ENCODE results near the gene RANBP17. TPM values are rescaled to one million over a fixed set of nuclear protein-coding genes. Genes with fewer than 3 reads are reported as not detected.
"Not testable (repeated sequence)": the region's sequence is repeated elsewhere in the genome, so short reads cannot be mapped to it uniquely, and the experiment has no call there.

RANBP17 gene
- total RNA-seq, 1 donor from 2014 or later, result 3.9 TPM

DNA sequence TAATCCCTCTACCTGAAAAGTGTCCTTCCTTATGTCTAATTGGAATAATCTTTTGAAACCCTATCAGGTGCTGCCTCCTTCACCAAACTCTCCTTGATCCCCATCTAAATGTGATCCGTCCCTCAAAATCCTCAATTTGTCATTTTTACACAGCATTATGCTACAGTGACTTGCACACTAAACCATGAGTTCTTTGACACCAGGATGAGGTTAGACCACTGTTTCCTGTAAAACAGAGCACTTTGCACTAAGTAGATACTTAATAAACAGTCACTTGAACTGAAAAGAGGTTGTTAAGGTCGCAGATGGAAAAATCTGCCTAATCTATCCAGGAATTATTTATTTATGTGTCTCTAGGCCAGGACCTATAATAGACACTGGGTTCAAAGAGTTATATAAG, 403.0 kb downstream of the RANBP17 start:
- DNase-seq (no peak), ATAC-seq (no peak)
- intact Hi-C loops (cut with micrococcal nuclease), result no loop called here

GRCh38 chr5:171268700-171269620, 407.1 kb downstream of the RANBP17 start:
- ATAC-seq (no peak), DNase-seq (no peak)
- intact Hi-C loops (cut with micrococcal nuclease), result no loop called here

DNA sequence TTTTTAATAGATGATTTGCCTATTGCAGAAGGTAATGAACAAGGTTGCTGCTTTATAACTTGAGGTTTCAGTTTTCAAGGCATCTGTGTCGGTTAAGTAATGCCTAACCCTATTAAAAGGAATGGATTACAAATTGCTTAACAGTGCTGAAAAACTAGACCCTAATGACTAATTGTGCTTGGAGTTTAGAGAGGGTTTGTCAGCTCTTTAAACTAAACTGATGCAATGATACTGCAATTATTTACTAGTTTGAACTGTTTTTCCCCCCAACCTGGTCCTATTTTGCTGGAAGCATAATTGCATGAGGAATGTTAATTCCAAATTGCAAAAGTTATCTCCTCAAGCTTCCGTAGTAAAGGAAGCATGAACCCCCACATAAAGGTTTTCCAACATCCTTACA, 407.9 kb downstream of the RANBP17 start:
- intact Hi-C loops (cut with micrococcal nuclease), result no loop called here
- no peak for ATAC-seq
- no peak for DNase-seq

DNA sequence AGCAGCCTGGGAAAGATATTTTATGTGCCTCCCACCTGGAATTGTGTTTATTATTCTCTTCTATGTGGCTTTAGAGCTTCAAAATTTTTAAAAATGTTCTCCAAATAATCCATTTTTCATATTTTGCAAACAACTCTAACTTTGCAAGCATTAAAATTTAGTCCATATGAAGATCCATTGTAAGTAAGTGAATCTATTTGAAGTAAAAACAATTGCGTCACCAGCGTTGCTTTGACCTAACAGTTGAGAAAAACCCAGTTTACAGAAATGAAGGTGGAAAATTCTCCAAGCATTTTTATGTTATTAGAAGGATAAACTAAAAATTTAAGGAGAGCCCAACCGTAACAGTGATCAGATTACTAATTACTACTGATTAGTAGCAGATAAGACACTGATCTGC, 408.3 kb downstream of the RANBP17 start:
- no peak for ATAC-seq
- no peak for DNase-seq
- intact Hi-C loops (cut with micrococcal nuclease), result no loop called here

DNA sequence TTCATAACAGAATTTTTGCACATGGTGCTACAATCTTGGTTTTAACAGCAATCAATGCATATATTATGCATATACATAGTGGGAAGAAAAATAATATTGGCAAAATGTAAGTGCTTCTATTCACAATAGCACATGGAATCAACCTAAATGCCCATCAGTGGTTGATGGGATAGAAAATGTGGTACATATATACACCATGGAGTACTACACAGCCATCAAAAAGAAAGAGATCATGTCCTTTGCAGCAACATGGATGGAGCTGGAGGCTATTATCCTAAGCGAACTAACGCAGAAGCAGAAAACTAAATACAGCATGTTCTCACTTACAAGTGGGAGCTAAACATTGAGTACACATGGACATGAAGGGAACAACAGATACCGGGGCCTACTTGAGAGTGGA, 410.0 kb downstream of the RANBP17 start:
- intact Hi-C loops (cut with micrococcal nuclease), result no loop called here
- ATAC-seq (no peak), DNase-seq (no peak)

DNA sequence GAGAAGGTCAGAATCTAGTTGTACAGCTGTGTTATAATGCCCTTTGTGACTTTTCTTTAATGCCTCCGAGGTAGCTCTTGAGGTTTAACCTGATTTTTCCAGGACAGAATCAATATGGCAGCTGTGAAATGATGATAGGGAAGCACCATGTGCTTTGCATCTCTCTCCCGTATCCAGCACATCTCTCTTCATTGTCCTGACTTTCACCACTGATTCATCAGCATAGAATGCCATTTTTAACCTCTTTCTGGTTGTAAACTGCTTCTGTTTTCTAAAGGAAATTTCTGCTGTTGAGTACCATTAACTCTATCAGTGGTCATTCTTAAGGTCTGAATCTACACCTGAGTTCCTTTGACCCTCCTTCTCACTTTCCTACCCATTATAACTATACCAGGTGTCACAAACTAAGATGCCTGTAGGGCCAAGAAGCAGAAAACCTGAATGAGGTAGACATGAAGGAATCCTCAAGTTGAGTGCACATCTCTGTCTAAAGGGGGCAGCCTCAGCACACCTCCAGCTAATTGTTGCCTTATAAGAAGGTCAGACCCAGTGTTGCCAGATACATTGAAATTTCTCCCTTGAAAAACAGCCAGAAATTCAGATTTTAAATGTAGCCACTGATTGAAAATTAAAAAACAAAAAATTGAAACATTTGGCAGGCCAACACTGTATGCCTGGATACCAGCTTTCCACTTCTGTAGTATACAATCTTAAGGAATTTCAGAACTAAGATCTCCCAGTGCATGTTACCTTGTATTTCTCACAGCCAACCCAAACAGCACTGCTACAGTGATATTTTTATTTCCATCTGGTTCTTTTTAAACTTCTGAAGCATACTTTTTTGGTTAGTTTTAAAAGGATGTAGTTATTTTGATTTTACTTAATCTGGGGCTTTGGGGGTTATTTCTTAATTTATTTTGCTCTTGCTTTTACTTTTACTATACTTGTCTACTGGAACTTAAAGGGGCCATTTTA, 411.5 kb downstream of the RANBP17 start:
- intact Hi-C loops (cut with micrococcal nuclease), result no loop called here
- no peak for ATAC-seq
- DNase-seq, result no peak

DNA sequence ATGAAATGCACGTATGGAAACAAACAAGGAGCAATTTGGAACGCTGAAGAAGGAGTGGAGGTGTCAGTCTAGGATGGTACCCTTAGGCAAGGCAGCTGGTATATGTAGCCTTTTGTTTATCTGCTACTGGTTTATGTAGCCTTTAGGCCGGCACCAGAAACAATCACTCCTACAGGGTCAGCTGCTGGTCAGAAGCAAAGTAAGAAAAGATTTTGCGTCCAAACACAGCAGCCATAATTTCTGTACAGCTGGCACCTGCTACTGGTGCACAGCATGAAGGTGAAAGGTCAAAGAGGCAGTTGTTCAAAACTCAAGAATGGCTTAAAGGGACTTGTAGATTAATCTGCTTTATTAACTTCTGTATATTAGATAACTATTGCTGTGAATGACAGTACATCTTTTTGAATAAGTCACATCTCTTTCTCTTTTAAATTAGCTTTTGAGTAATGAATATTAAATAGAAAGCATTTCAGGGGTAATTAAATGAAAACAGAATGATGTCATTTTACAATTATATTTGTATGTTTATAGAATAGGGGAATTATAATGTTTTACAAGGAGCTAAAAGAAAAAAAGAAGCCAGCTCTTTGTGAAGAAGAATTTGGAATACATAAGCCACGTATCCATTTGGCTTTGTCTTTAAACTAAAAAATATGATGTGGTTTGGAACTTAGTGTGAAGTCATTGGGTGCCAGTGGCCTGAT, 414.2 kb downstream of the RANBP17 start:
- no peak for DNase-seq
- no peak for ATAC-seq
- intact Hi-C loops (cut with micrococcal nuclease), result no loop called here

DNA sequence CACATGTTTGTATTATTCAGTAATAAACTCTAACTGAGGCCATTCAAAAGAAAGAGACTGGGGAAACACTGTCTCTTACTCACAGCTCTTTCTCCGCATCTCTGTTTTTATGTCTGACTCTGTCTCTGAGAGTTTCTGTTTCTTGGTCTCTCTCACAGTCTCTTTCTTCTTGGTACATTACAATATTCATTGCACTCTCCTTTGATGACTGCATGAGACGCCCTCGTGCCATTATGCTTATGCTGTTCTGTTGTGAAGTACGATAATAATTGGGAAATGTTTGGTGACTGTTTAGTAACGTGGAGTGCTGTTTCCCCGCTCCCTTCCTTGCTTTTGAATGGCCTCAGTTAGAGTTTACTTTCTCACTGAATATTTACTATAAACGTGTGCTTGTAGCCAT, 421.9 kb downstream of the RANBP17 start:
- DNase-seq (no peak), ATAC-seq (no peak)
- intact Hi-C loops (cut with micrococcal nuclease), result no loop called here

- DNase-seq, result no peak
- intact Hi-C loops (cut with micrococcal nuclease), result no loop called here
- ATAC-seq, result no peak
Measured at GRCh38 chr5:171285465-171285864, 423.6 kb downstream of the RANBP17 start.

DNA sequence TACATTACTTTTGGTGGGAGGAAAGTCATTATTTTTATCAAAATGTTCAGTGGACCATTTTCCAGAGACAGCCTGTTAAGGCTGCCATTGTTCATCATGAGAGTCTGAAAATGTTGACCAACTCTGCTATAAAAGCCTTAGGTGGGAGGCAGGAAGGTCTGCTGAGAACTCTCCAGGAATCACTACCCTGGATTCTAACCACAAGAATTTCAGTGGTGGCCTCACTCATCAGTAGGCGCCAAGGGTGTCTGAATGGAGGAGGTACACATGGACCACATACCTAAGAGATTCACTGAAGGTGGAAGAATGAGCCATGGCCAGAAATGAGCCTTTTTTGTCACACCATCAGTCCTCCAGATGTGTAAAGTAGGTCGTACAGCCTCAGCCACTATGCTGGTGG, 426.2 kb downstream of the RANBP17 start:
- intact Hi-C loops (cut with micrococcal nuclease), result no loop called here
- no peak for ATAC-seq
- DNase-seq, result no peak

GRCh38 chr5:171291371-171291770, 429.6 kb downstream of the RANBP17 start:
- ATAC-seq (no peak), DNase-seq (no peak)
- intact Hi-C loops (cut with micrococcal nuclease), result no loop called here

DNA sequence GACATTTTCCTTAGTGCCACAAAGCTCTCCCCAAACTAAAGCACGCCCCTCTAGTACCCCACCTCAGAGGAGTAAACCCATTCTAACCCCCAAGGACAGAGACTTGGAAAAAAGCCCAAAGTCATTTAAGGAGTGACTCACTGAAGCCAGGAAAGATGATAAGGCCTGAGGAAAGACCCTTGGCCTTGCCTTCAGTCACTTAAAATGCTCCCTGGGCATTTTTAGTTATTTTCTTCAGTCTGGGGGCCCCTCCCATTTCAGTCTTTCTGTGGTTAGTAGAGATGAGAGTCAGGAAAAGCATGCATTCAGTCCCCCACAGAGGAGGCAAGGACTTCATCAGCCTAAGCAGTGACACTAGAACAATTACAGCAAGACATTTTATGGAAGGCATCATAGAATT, 433.5 kb downstream of the RANBP17 start:
- ATAC-seq, result no peak

GRCh38 chr5:171295801-171296200, 434.0 kb downstream of the RANBP17 start:
- DNase-seq, result no peak
- intact Hi-C loops (cut with micrococcal nuclease), result no loop called here

More for the DNA sequence above, 433.5 kb downstream of the RANBP17 start:
- intact Hi-C loops (cut with micrococcal nuclease), result no loop called here
- DNase-seq, result no peak

GRCh38 chr5:171297941-171298340, 436.1 kb downstream of the RANBP17 start:
- ATAC-seq; DNase-seq; intact Hi-C loops (cut with micrococcal nuclease): not testable (repeated sequence)

More at GRCh38 chr5:171295801-171296200, 434.0 kb downstream of the RANBP17 start:
- ATAC-seq, result no peak

- no peak for DNase-seq
- intact Hi-C loops (cut with micrococcal nuclease), result no loop called here
Measured at GRCh38 chr5:171299228-171299627, 437.4 kb downstream of the RANBP17 start.

DNA sequence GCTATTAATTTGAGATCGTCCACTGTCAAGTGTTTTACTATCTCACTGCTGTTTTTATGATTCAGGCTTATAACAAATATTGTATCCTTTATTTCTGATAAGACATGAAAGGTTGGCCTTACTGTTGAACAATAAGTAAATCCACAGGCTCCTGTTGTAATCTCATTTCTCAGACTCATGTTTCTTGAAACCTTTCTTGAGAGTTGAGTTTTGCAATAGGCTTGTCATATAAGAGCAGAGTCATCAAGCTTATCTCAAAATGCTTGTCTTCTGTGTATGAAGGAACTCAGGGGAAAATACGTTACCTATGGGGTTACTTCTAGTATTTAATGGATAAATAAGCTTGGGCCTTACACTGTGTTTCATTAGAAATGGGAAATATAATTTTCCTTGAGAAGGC, 438.0 kb downstream of the RANBP17 start:
- intact Hi-C loops (cut with micrococcal nuclease), result no loop called here
- ATAC-seq (no peak), DNase-seq (no peak)

More at GRCh38 chr5:171299228-171299627, 437.4 kb downstream of the RANBP17 start:
- no peak for ATAC-seq

- intact Hi-C loops (cut with micrococcal nuclease), result no loop called here
- ATAC-seq, result no peak
- no peak for DNase-seq
Measured at GRCh38 chr5:171300358-171300757, 438.5 kb downstream of the RANBP17 start.

DNA sequence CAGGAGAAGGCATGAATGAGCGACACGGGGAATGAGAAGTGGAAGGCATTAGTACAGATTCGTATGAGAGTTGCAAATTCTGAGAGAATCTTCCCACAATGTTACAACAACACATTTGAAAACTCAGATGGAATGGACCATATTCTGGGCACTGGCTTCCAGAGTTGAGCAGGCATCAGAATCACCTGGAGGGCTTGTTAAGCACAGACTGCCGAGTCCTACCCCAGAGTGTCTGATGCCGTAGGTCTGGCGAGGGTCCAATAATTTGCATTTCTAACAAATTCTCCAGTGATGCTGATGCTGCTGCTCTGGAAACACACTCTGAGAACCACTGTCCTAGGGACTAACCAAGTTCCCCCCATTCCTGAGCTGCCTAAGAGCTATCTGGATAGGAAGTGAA, 444.3 kb downstream of the RANBP17 start:
- no peak for DNase-seq
- no peak for ATAC-seq
- intact Hi-C loops (cut with micrococcal nuclease), result no loop called here
